Heart left ventricle (tissue), 16 donors: ENCODE results near the gene MGLL. TPM values are rescaled to one million over a fixed set of nuclear protein-coding genes. Genes with fewer than 3 reads are reported as not detected.

Experiments
- ATAC-seq, 4 donors: fragments of 200-7000 bp; cut with Tn5 transposase; one replicate each; pipeline ENCODE4 v1.9.1; 2020 to 2022; ENCODE audit warnings: moderate library complexity in 4 of 4, mild to moderate bottlenecking in 3 of 4, moderate number of reproducible peaks in 1 of 4
- DNase-seq, 5 donors: peaks; one replicate each; pipeline ENCODE4 v3.0.0-alpha.2; 2020
- H3K27ac ChIP-seq, 12 donors: fragments of 200-600 bp; sonication (generic) in 4 of 12; one replicate each; pipeline versions ENCODE4 v1.5.0 to v1.8.0; 2016 to 2022; ENCODE audit warnings: mild to moderate bottlenecking in 2 of 12
- H3K27me3 ChIP-seq, 9 donors: fragments of 200-600 bp; sonication (generic) in 2 of 9; one replicate each; pipeline versions ENCODE4 v1.5.1 to v1.8.0; 2016 to 2022; ENCODE audit warnings: mild to moderate bottlenecking in 3 of 9
- H3K36me3 ChIP-seq, 9 donors: fragments of 200-600 bp; sonication (generic) in 2 of 9; one replicate each; pipeline versions ENCODE4 v1.5.0 to v1.8.0; 2018 to 2022; ENCODE audit warnings: mild to moderate bottlenecking in 2 of 9
- H3K4me1 ChIP-seq, 12 donors: fragments of 200-600 bp; sonication (generic) in 4 of 12; one replicate each; pipeline versions ENCODE4 v1.5.0 to v1.8.0; 2016 to 2022; ENCODE audit warnings: mild to moderate bottlenecking in 3 of 12
- H3K4me3 ChIP-seq, 12 donors: fragments of 200-600 bp; sonication (generic) in 4 of 12; one replicate each; pipeline versions ENCODE4 v1.5.0 to v1.8.0; 2017 to 2022; ENCODE audit warnings: mild to moderate bottlenecking in 9 of 12, moderate library complexity in 4 of 12
- H3K9me3 ChIP-seq, 12 donors: fragments of 200-600 bp; sonication (generic) in 4 of 12; one replicate each; pipeline versions ENCODE4 v1.5.0 to v1.8.0; 2016 to 2022; ENCODE audit warnings: mild to moderate bottlenecking in 1 of 12
- POLR2A ChIP-seq, 2 donors: fragments of 450-650 bp; IDR thresholded peaks; one replicate each; pipeline ENCODE4 v1.6.1; 2017; ENCODE audit warnings: antibody characterized with exemption in 2 of 2, mild to moderate bottlenecking in 2 of 2, moderate library complexity in 2 of 2
- WGBS, 4 donors: extraction: QIAGEN DNeasy Blood & Tissue Kit in 2 of 4; methylation state at CpG; one replicate each; pipeline versions ENCODE4 v1.1.5 to v1.1.7; 2013 to 2018; 5-methylcytosine and 5-hydroxymethylcytosine counted together
- intact Hi-C, 10 donors: fragments of 100-400 bp; cut with DNase I; formaldehyde crosslinking; loops; one replicate each; pipeline versions ENCODE4 v1.11.1 to v1.14.2; 2022
- polyA plus RNA-seq, 2 donors: library from polyadenylated mRNA; stranded (reverse); fragments of 200-250 nt; gene quantifications; one replicate each; pipeline ENCODE4 v1.2.3, GENCODE V29; 2013
- total RNA-seq, 9 donors: library from RNA; depleted of rRNA in 2 of 9; stranded (reverse); fragments of >200 nt in 2 of 9; fragmentation: NEBNext Ultra II Directional in 3 of 9; extraction: Animal tissue kit (Norgen Biotek cat#: 25700) in 3 of 9; gene quantifications; one replicate each; pipeline versions ENCODE4 v1.1.0 to v1.2.4, GENCODE V29; 2016 to 2023
- TF ChIP-seq, protein P1 (sequence below), 12 donors: fragments of 200-600 bp; sonication (generic) in 4 of 12; IDR thresholded peaks; one replicate each; pipeline versions ENCODE4 v1.5.0 to v1.8.0; 2018 to 2022; ENCODE audit warnings: antibody characterized with exemption in 12 of 12, mild to moderate bottlenecking in 5 of 12
- donor health status: ischemic (EF 13 %, LVEDD 7.1; RV severe dilation, severe dysfunction).
- donor health status: healthy with polysubstance abuse.
- donor health status: DM: no; HTN: yes; CAD: no.
- donor health status: DM: no; HTN: no; CAD: no.
- donor health status: ischemic (EF 25% LVEDD 6.9; RV normal size, moderate dysfunction).
- donor health status: ischemic (EF 25% LVEDD 5.7; RV mildly dilated, moderate dysfunction).
- donor health status: healthy.
- donor health status: DM: yes; HTN: yes; CAD: no.
- donor health status: ischemic (EF 35%, LVEDD 5.7; RV mildly dilated, moderate dysfunction).
- donor health status: nonischemic (EF 11% LVEDD 7.7; RV severe dilation, severe dysfunction).
- donor health status: DM: yes; HTN: yes; CAD: no.
- donor health status: PGD.
- donor health status: ischemic (EF 29% LVEDD 5.4; RV normal size, mild dysfunction).
- donor health status: nonischemic (EF 23%, LVEDD 6.1; RV moderate dilation, normal function).

MGLL gene
- total and polyA plus RNA-seq, 11 donors: 38.5 to 119 (median 78.9) TPM

DNA sequence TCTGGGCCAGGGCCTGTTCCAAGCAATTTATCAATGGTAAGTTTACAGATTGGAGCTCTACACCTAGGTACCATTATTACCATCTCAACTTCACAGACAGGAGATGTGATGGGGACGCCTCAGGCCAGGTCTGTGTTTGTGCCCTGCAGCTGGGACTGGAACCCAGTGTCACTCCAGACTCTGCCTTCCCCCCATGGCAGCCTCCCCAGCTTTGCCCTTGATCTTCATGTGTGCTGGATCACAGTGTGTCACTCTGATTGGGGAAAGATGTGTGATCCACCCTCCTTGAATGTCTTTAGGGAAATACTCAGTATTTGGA is 59.6 kb downstream of the MGLL start:
- intact Hi-C loops: loop anchor here in 3 of 10 donors (5.0 to 10.0 kb wide), 3 partner anchors 202 to 212 kb away; no protein-coding TSS in a partner anchor
- TF ChIP-seq, protein P1, sequence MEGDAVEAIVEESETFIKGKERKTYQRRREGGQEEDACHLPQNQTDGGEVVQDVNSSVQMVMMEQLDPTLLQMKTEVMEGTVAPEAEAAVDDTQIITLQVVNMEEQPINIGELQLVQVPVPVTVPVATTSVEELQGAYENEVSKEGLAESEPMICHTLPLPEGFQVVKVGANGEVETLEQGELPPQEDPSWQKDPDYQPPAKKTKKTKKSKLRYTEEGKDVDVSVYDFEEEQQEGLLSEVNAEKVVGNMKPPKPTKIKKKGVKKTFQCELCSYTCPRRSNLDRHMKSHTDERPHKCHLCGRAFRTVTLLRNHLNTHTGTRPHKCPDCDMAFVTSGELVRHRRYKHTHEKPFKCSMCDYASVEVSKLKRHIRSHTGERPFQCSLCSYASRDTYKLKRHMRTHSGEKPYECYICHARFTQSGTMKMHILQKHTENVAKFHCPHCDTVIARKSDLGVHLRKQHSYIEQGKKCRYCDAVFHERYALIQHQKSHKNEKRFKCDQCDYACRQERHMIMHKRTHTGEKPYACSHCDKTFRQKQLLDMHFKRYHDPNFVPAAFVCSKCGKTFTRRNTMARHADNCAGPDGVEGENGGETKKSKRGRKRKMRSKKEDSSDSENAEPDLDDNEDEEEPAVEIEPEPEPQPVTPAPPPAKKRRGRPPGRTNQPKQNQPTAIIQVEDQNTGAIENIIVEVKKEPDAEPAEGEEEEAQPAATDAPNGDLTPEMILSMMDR (IDR thresholded peaks at IDR 0.05): no peak
- TF ChIP-seq POLR2A (IDR thresholded peaks at IDR 0.05): no peak
- H3K27me3 ChIP-seq: no peaks in the 10 kb centered on the region
- no peak for ATAC-seq
- H3K27ac ChIP-seq: peak overlapping the region in 11 of 12 donors; percentile 22 to 88 (median 61)
- peaks cover 0 to 7% (median 4%) of the 10 kb centered on the region in 12 donors for H3K9me3 ChIP-seq
- peak in 1 of 5 donors; percentile 5 for DNase-seq
- H3K36me3 ChIP-seq: peaks cover 0 to 24% (median 0%) of the 10 kb centered on the region in 9 donors
- peaks cover 0 to 66% (median 49%) of the 10 kb centered on the region in 12 donors for H3K4me1 ChIP-seq
- H3K4me3 ChIP-seq: no peak overlapping the region
- 91 to 100% (median 96%) methylated on average over 1 of the region's 1 CpG for WGBS, 4 donors

DNA sequence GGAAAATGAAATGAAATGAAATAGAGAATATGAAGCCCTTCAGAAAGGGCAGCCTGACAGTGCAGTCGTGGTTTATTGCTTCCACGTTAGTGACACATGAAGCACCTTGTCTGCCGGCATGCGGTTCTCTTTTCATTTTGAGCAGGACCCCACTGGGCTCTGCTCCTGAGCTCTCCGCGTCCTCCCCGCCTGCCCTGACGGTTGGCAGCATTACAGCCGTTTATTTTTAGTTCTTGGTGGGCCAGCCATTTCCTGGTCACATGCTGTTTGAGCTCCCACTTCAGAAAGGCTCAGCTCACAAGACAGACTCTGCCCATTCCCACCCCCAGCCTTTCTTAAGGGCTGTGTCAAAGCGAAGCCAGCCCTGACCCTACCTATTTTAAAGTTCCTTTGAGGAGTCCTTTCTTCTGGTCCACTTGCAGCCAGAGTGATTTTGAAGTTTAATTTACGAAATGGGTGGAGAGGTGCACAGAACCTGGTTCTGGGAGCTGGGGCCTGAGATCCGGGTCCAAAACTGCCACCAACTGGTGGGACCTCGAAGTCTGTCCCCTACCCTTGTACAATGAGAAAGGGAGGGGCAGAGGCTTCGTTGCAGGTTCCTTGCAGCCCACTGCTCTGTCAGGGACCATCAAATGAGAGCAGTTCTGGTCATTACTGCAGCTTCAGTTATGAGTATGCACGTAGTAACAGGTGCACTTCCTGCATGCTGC is 60.1 kb downstream of the MGLL start:
- WGBS, 4 donors: 12 to 19% (median 16%) methylated on average over 13 to 15 of the region's 15 CpGs
- DNase-seq (peak in 4 of 5 donors; percentile 53 to 75 (median 60)), ATAC-seq (peak; percentile 62 to 82 (median 73))
- no peak for TF ChIP-seq POLR2A (IDR thresholded peaks at IDR 0.05)
- TF ChIP-seq, protein P1 (IDR thresholded peaks at IDR 0.05): no peak
- peak overlapping the region; percentile 51 to 88 (median 68) for H3K27ac ChIP-seq
- H3K9me3 ChIP-seq: peaks cover 0 to 2% (median 0%) of the 10 kb centered on the region in 12 donors
- H3K36me3 ChIP-seq: peaks cover 0 to 24% (median 0%) of the 10 kb centered on the region in 9 donors
- no peaks in the 10 kb centered on the region for H3K27me3 ChIP-seq
- peak overlapping the region in 2 of 12 donors; percentile 23 to 29 for H3K4me3 ChIP-seq
- intact Hi-C loops: loop anchor here in 3 of 10 donors (5.0 to 10.0 kb wide), 3 partner anchors 203 to 213 kb away; no protein-coding TSS in a partner anchor
- H3K4me1 ChIP-seq: peaks cover 0 to 66% (median 48%) of the 10 kb centered on the region in 12 donors

DNA sequence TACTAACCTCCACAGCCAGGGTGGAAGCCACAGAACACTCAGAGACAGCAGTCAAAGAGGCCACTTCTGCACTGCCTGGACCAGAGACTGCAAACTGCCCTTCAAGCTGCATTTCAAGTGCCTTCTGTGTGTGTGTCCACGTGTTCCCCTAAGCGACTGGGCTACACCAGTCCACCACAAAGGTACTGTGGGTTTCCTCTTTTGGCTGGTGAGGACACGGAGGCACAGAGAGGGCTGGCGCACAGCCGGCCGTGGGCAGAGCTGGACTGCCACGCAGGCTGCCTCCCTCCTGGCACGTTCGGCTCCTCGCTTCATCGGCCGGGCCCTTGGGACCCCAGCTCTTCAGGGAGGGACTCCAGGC is 60.9 kb downstream of the MGLL start:
- peak overlapping the region in 2 of 12 donors; percentile 23 to 29 for H3K4me3 ChIP-seq
- H3K4me1 ChIP-seq: peaks cover 0 to 66% (median 47%) of the 10 kb centered on the region in 12 donors
- H3K27me3 ChIP-seq: no peaks in the 10 kb centered on the region
- intact Hi-C loops: loop anchor here in 3 of 10 donors (5.0 to 10.0 kb wide), 3 partner anchors 203 to 213 kb away; no protein-coding TSS in a partner anchor
- no peaks in the 10 kb centered on the region for H3K9me3 ChIP-seq
- peak overlapping the region in 11 of 12 donors; percentile 52 to 88 (median 68) for H3K27ac ChIP-seq
- H3K36me3 ChIP-seq: peaks cover 0 to 23% (median 0%) of the 10 kb centered on the region in 9 donors
- TF ChIP-seq, protein P1 (IDR thresholded peaks at IDR 0.05): peak in 1 of 12 donors; percentile 28
- no peak for TF ChIP-seq POLR2A (IDR thresholded peaks at IDR 0.05)
- WGBS, 4 donors: 51 to 75% (median 60%) methylated on average over 9 to 12 of the region's 12 CpGs
- ATAC-seq: peak; percentile 13 to 44 (median 20)
- no peak for DNase-seq

DNA sequence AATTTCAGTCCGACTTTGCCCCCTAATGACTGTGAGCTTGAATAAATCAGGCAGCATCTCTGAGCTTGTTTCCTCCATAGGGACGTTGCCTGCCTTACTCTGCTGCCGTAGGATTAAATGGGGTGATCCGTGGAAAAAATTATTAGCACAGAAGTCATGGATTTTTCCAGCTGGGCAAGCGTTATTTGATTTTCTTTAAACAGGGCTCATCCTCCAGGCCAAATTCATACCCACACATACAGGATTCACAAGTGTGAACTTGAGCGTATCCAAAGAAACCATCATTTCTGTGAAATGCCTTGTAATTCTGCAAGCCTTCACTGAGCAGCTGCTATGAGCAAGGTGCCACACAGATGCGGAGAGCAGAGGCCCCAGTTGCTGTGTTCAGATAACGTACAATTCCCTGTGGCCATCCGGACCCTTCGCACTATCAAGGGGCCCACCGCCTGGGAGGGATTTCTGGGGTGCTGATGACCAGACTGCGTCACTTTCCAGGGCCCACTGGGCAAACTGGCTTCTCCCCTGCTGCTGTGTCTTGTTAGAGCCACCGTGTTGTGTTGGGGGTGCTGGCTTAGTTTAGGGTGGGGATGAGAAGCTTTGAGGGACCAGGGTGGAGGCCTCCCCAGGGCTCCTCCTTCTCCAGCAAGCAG is 61.4 kb downstream of the MGLL start:
- 79 to 82% (median 81%) methylated on average over 8 to 13 of the region's 13 CpGs for WGBS, 4 donors
- peak in 1 of 4 donors; percentile 4 for ATAC-seq

More for the DNA sequence above, 61.4 kb downstream of the MGLL start:
- H3K27me3 ChIP-seq: no peaks in the 10 kb centered on the region
- H3K4me3 ChIP-seq: no peak overlapping the region
- no peak for TF ChIP-seq POLR2A (IDR thresholded peaks at IDR 0.05)
- TF ChIP-seq, protein P1 (IDR thresholded peaks at IDR 0.05): no peak
- H3K4me1 ChIP-seq: peaks cover 0 to 66% (median 49%) of the 10 kb centered on the region in 12 donors
- no peak for DNase-seq
- intact Hi-C loops: loop anchor here in 3 of 10 donors (5.0 to 10.0 kb wide), 3 partner anchors 204 to 214 kb away; no protein-coding TSS in a partner anchor
- peak overlapping the region in 11 of 12 donors; percentile 52 to 88 (median 68) for H3K27ac ChIP-seq
- peaks cover 0 to 21% (median 0%) of the 10 kb centered on the region in 9 donors for H3K36me3 ChIP-seq
- no peaks in the 10 kb centered on the region for H3K9me3 ChIP-seq
